NT2/D1 (cell line): ENCODE data around the gene YIPF2.
A peak's percentile ranks its signal among the peaks of the same experiment; 100 is the strongest.

ENCODE experiments used
- DNase-seq: peaks from one replicate; pipeline ENCODE4 v3.0.0-alpha.2; 2011; ENCODE audit warnings: low read depth, low spot score
- H3K27me3 ChIP-seq: 2 replicates; pipeline ENCODE4 v1.6.0; 2011; ENCODE audit warnings: mild to moderate bottlenecking; ENCODE audit not compliant: insufficient read length, insufficient read depth
- H3K36me3 ChIP-seq: 2 replicates; pipeline ENCODE4 v1.6.1; 2011; ENCODE audit warnings: mild to moderate bottlenecking, low read length, mixed read lengths; ENCODE audit not compliant: insufficient read depth, insufficient read length
- H3K4me1 ChIP-seq: 2 replicates; pipeline ENCODE4 v1.5.1; 2011; ENCODE audit not compliant: insufficient read depth, insufficient read length
- H3K4me3 ChIP-seq: 2 replicates; pipeline ENCODE4 v1.5.1; 2011; ENCODE audit warnings: low read depth; ENCODE audit not compliant: insufficient read length
- H3K9ac ChIP-seq: 2 replicates; pipeline ENCODE4 v1.6.0; 2011; ENCODE audit warnings: low read depth; ENCODE audit not compliant: insufficient read length
- H3K9me3 ChIP-seq: 2 replicates; pipeline ENCODE4 v1.5.1; 2011; ENCODE audit warnings: mild to moderate bottlenecking, low read length; ENCODE audit not compliant: insufficient read depth
- SUZ12 ChIP-seq: IDR thresholded peaks from 2 replicates; pipeline ENCODE4 v1.6.1; 2011; ENCODE audit not compliant: insufficient read length, insufficient read depth; ENCODE audit errors: extremely low read depth
- YY1 ChIP-seq: IDR thresholded peaks from 2 replicates; pipeline ENCODE4 v1.6.1; 2011; ENCODE audit not compliant: insufficient read length, insufficient read depth
- ZNF274 ChIP-seq: IDR thresholded peaks from 2 replicates; pipeline ENCODE4 v1.6.1; 2011; ENCODE audit warnings: mild to moderate bottlenecking, low read depth, low read length

The YIPF2 gene

GRCh38 chr19:10927730-10928562, 493 bp downstream of the YIPF2 start:
- Histone ChIP-seq H3K36me3 (peaks cover 60% of the 10 kb centered on the region), H3K4me3 (peak overlapping the region; percentile 100), H3K9ac (peak overlapping the region; percentile 87), H3K9me3 (no peaks in the 10 kb centered on the region), H3K4me1 (peaks cover 9% of the 10 kb centered on the region), H3K27me3 (no peaks in the 10 kb centered on the region)
- no peak for TF ChIP-seq ZNF274
- TF ChIP-seq SUZ12, result no peak
- no peak for TF ChIP-seq YY1
- no peak for DNase-seq

- DNase-seq, result no peak
- no peaks in the 10 kb centered on the region for H3K9me3 ChIP-seq
- H3K9ac ChIP-seq, result no peak overlapping the region
- peaks cover 6% of the 10 kb centered on the region for H3K4me1 ChIP-seq
- TF ChIP-seq YY1 (no peak), SUZ12 (no peak), ZNF274 (no peak)
- no peaks in the 10 kb centered on the region for H3K27me3 ChIP-seq
- peaks cover 69% of the 10 kb centered on the region for H3K36me3 ChIP-seq
- no peak overlapping the region for H3K4me3 ChIP-seq
Measured at GRCh38 chr19:10924597-10924996, 3.8 kb downstream of the YIPF2 start.

GRCh38 chr19:10923260-10924112, 5.0 kb downstream of the YIPF2 start:
- Histone ChIP-seq H3K4me1 (peaks cover 4% of the 10 kb centered on the region), H3K9ac (peak overlapping the region; percentile 21), H3K9me3 (no peaks in the 10 kb centered on the region), H3K36me3 (peaks cover 77% of the 10 kb centered on the region), H3K27me3 (no peaks in the 10 kb centered on the region), H3K4me3 (no peak overlapping the region)
- DNase-seq, result no peak
- no peak for TF ChIP-seq SUZ12
- no peak for TF ChIP-seq ZNF274
- TF ChIP-seq YY1, result no peak

- Histone ChIP-seq H3K9me3 (no peaks in the 10 kb centered on the region), H3K36me3 (peaks cover 84% of the 10 kb centered on the region), H3K4me1 (peaks cover 4% of the 10 kb centered on the region), H3K4me3 (no peak overlapping the region), H3K9ac (no peak overlapping the region), H3K27me3 (no peaks in the 10 kb centered on the region)
- no peak for DNase-seq
- TF ChIP-seq YY1 (no peak), ZNF274 (no peak), SUZ12 (no peak)
Measured at GRCh38 chr19:10922638-10923014, 5.8 kb downstream of the YIPF2 start.

GRCh38 chr19:10921910-10922637, 6.4 kb downstream of the YIPF2 start:
- TF ChIP-seq YY1 (no peak), ZNF274 (no peak), SUZ12 (no peak)
- Histone ChIP-seq H3K9me3 (no peaks in the 10 kb centered on the region), H3K36me3 (peaks cover 79% of the 10 kb centered on the region), H3K4me1 (peaks cover 4% of the 10 kb centered on the region), H3K4me3 (no peak overlapping the region), H3K9ac (no peak overlapping the region), H3K27me3 (no peaks in the 10 kb centered on the region)
- DNase-seq, result no peak

GRCh38 chr19:10921199-10921909, 7.1 kb downstream of the YIPF2 start:
- Histone ChIP-seq H3K9ac (no peak overlapping the region), H3K36me3 (peaks cover 81% of the 10 kb centered on the region), H3K4me1 (peaks cover 4% of the 10 kb centered on the region), H3K9me3 (no peaks in the 10 kb centered on the region), H3K4me3 (no peak overlapping the region), H3K27me3 (no peaks in the 10 kb centered on the region)
- no peak for DNase-seq
- TF ChIP-seq YY1 (no peak), ZNF274 (no peak), SUZ12 (no peak)
